Placental epithelial cell (primary cell): ENCODE results near the gene ERCC6L. TPM values are rescaled to one million over a fixed set of nuclear protein-coding genes. Genes with fewer than 3 reads are reported as not detected.

ENCODE experiments used
- small RNA-seq: library from RNA; depleted of rRNA; stranded (forward); fragments of <200 nt; gene quantifications from one replicate; pipeline ENCODE3, GENCODE V24; 2012
- total RNA-seq: library from RNA; depleted of rRNA; stranded (reverse); fragments of >200 nt; gene quantifications from 2 replicates; pipeline ENCODE4 v1.2.3, GENCODE V29; 2012

Gene ERCC6L, protein sequence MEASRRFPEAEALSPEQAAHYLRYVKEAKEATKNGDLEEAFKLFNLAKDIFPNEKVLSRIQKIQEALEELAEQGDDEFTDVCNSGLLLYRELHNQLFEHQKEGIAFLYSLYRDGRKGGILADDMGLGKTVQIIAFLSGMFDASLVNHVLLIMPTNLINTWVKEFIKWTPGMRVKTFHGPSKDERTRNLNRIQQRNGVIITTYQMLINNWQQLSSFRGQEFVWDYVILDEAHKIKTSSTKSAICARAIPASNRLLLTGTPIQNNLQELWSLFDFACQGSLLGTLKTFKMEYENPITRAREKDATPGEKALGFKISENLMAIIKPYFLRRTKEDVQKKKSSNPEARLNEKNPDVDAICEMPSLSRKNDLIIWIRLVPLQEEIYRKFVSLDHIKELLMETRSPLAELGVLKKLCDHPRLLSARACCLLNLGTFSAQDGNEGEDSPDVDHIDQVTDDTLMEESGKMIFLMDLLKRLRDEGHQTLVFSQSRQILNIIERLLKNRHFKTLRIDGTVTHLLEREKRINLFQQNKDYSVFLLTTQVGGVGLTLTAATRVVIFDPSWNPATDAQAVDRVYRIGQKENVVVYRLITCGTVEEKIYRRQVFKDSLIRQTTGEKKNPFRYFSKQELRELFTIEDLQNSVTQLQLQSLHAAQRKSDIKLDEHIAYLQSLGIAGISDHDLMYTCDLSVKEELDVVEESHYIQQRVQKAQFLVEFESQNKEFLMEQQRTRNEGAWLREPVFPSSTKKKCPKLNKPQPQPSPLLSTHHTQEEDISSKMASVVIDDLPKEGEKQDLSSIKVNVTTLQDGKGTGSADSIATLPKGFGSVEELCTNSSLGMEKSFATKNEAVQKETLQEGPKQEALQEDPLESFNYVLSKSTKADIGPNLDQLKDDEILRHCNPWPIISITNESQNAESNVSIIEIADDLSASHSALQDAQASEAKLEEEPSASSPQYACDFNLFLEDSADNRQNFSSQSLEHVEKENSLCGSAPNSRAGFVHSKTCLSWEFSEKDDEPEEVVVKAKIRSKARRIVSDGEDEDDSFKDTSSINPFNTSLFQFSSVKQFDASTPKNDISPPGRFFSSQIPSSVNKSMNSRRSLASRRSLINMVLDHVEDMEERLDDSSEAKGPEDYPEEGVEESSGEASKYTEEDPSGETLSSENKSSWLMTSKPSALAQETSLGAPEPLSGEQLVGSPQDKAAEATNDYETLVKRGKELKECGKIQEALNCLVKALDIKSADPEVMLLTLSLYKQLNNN
- total RNA-seq: 1.1 and 1.6 TPM in 2 replicates

GRCh38 chrX:72238721-72239475 lies at the start of gene ERCC6L:
Gene ERCC6L (minus strand): TSS chrX:72239027. CDS start chrX:72238911, 116 bp downstream.

DNA sequence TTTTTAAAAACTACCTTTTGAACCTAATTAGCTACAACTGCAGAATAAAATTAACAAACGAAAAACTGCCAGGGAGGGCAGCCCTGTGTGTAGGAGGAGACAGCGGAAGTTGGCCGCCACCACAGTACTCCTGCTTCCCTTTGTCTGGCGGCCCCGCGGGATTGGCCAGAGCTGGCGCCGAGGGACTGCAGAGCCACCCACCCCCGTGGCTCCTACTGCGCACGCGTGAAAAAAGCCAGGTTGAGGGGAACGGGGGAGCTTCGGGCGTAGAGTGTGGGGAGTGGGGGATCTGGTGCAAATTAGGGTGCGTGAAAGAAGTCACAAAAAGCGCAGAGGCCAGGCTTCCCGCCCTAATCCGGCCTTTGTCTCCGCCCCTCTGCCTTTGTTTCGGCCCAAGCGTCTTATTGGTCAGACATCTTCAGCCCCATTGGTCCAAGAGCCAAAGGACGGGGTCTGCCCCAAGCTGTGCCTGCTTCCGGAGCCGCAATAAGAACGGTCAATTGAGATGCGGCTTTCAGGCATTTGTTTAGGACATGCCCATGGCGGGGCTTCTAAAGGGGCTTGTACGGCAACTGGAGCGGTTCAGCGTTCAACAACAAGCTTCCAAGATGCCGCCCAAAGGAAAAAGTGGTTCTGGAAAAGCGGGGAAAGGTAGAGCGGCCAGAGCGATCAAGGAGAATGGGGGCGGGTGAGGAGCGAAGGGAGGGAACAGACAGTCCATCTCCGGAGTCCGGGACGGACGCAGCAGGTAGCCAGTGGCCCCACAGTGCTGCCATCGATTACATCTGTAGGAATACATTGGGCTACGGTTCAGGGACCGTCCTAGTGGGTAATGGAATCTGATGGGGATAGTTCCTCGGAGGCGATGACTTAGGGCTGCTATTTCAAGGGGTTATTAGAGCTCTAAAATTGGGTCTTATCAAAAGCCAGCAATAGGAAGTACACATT lies 57.4 kb downstream of the ERCC6L start, which contains the start of gene PIN4:
Gene PIN4 (plus strand): TSS at position 580 of the 948 bp plus-strand sequence. CDS start 29 bp downstream, at position 609.

Small RNA genes within 50 kb of the gene (small RNA-seq; reads per million reads assigned to genes)
- gene RF00019: not detected

Other genes starting within 250 kb of the ERCC6L start
- 0.33 and 0.79 TPM in 2 replicates for gene RTL5, start 107.1 kb downstream of the ERCC6L start, total RNA-seq
- gene PIN4, start 57.3 kb downstream of the ERCC6L start, total RNA-seq: 3.6 and 11.4 TPM in 2 replicates
- gene RPS4X, start 38.2 kb upstream of the ERCC6L start, total RNA-seq: 604 and 1,100 TPM in 2 replicates
- gene CITED1, start 66.9 kb upstream of the ERCC6L start, total RNA-seq: not detected in 2 replicates